Muscle layer of duodenum (tissue), 2 donors: ENCODE data around the gene ARL3.
"Not testable (repeated sequence)": the region's sequence is repeated elsewhere in the genome, so short reads cannot be mapped to it uniquely, and the experiment has no call there.

ENCODE experiments used
- H3K27ac ChIP-seq: one replicate; pipeline ENCODE4 v1.7.0; 2013; ENCODE audit warnings: mild to moderate bottlenecking, low read length
- H3K27me3 ChIP-seq: one replicate; pipeline ENCODE4 v1.7.0; 2013; ENCODE audit warnings: low read depth, mild to moderate bottlenecking, control low read depth, low read length
- H3K36me3 ChIP-seq, 2 donors: one replicate each; pipeline ENCODE4 v1.7.0; 2013; ENCODE audit warnings: low read length in 2 of 2, control low read depth in 1 of 2, mild to moderate bottlenecking in 1 of 2; ENCODE audit not compliant: insufficient read depth in 2 of 2, control insufficient read depth in 1 of 2
- H3K4me1 ChIP-seq, 2 donors: one replicate each; pipeline ENCODE4 v1.7.0; 2013; ENCODE audit warnings: low read length in 2 of 2, mild to moderate bottlenecking in 2 of 2, control low read depth in 1 of 2, moderate library complexity in 1 of 2; ENCODE audit not compliant: insufficient read depth in 2 of 2, control insufficient read depth in 1 of 2
- H3K4me3 ChIP-seq, 2 donors: one replicate each; pipeline ENCODE4 v1.7.0; 2013; ENCODE audit warnings: low read length in 2 of 2, low read depth in 1 of 2, mild to moderate bottlenecking in 1 of 2
- H3K9me3 ChIP-seq, 2 donors: one replicate each; pipeline ENCODE4 v1.7.0; 2013; ENCODE audit warnings: low read length in 2 of 2, control low read depth in 1 of 2, mild to moderate bottlenecking in 1 of 2; ENCODE audit not compliant: control insufficient read depth in 1 of 2
- donor health status: healthy.

ARL3 gene

GRCh38 chr10:102669206-102670064 lies 44.8 kb downstream of the ARL3 start:
- Histone ChIP-seq H3K4me3 (no peak overlapping the region), H3K4me1 (peaks cover 13 to 16% of the 10 kb centered on the region in 2 donors), H3K9me3 (no peaks in the 10 kb centered on the region), H3K27me3 (no peaks in the 10 kb centered on the region), H3K36me3 (no peaks in the 10 kb centered on the region), H3K27ac (peak overlapping the region; percentile 45)

- H3K27ac ChIP-seq, result no peak overlapping the region
- peaks cover 4 to 10% of the 10 kb centered on the region in 2 donors for H3K4me1 ChIP-seq
- H3K4me3 ChIP-seq, result no peak overlapping the region
- no peaks in the 10 kb centered on the region for H3K36me3 ChIP-seq
- no peaks in the 10 kb centered on the region for H3K9me3 ChIP-seq
- H3K27me3 ChIP-seq, result no peaks in the 10 kb centered on the region
Measured at GRCh38 chr10:102668326-102669107, 45.7 kb downstream of the ARL3 start.

- not testable (repeated sequence) for H3K4me3 ChIP-seq, H3K9me3 ChIP-seq, H3K27ac ChIP-seq, H3K27me3 ChIP-seq, H3K4me1 ChIP-seq, H3K36me3 ChIP-seq
Measured at GRCh38 chr10:102667411-102667810, 46.8 kb downstream of the ARL3 start.

- Histone ChIP-seq H3K36me3 (no peaks in the 10 kb centered on the region), H3K27me3 (no peaks in the 10 kb centered on the region), H3K27ac (no peak overlapping the region), H3K9me3 (no peaks in the 10 kb centered on the region), H3K4me1 (peaks cover 6% of the 10 kb centered on the region in 2 donors), H3K4me3 (no peak overlapping the region)
Measured at GRCh38 chr10:102665904-102666509, 48.2 kb downstream of the ARL3 start.

GRCh38 chr10:102661658-102662028 lies 52.6 kb downstream of the ARL3 start:
- no peak overlapping the region for H3K27ac ChIP-seq
- H3K36me3 ChIP-seq, result peaks cover 6 to 23% of the 10 kb centered on the region in 2 donors
- no peaks in the 10 kb centered on the region for H3K27me3 ChIP-seq
- H3K4me3 ChIP-seq, result no peak overlapping the region
- no peaks in the 10 kb centered on the region for H3K9me3 ChIP-seq
- H3K4me1 ChIP-seq, result peaks cover 8 to 22% of the 10 kb centered on the region in 2 donors

GRCh38 chr10:102660888-102661657 lies 53.1 kb downstream of the ARL3 start:
- Histone ChIP-seq H3K4me3 (peak overlapping the region in 1 of 2 donors; percentile 3), H3K4me1 (peaks cover 8 to 22% of the 10 kb centered on the region in 2 donors), H3K27me3 (no peaks in the 10 kb centered on the region), H3K36me3 (peaks cover 10 to 29% of the 10 kb centered on the region in 2 donors), H3K9me3 (no peaks in the 10 kb centered on the region), H3K27ac (no peak overlapping the region)

GRCh38 chr10:102658802-102659201 lies 55.4 kb downstream of the ARL3 start:
- H3K27ac ChIP-seq, result peak overlapping the region; percentile 23
- H3K4me1 ChIP-seq, result peaks cover 8 to 23% of the 10 kb centered on the region in 2 donors
- H3K9me3 ChIP-seq, result no peaks in the 10 kb centered on the region
- no peaks in the 10 kb centered on the region for H3K27me3 ChIP-seq
- H3K4me3 ChIP-seq, result no peak overlapping the region
- H3K36me3 ChIP-seq, result peaks cover 28 to 49% of the 10 kb centered on the region in 2 donors

- peaks cover 34 to 56% of the 10 kb centered on the region in 2 donors for H3K36me3 ChIP-seq
- H3K27ac ChIP-seq, result peak overlapping the region; percentile 23
- H3K27me3 ChIP-seq, result no peaks in the 10 kb centered on the region
- no peak overlapping the region for H3K4me3 ChIP-seq
- no peaks in the 10 kb centered on the region for H3K9me3 ChIP-seq
- H3K4me1 ChIP-seq, result peaks cover 8 to 27% of the 10 kb centered on the region in 2 donors
Measured at GRCh38 chr10:102657984-102658724, 56.0 kb downstream of the ARL3 start.

GRCh38 chr10:102657451-102657850 lies 56.7 kb downstream of the ARL3 start:
- peaks cover 36 to 60% of the 10 kb centered on the region in 2 donors for H3K36me3 ChIP-seq
- H3K4me1 ChIP-seq, result peaks cover 9 to 32% of the 10 kb centered on the region in 2 donors
- H3K27me3 ChIP-seq, result no peaks in the 10 kb centered on the region
- no peaks in the 10 kb centered on the region for H3K9me3 ChIP-seq
- H3K4me3 ChIP-seq, result no peak overlapping the region
- no peak overlapping the region for H3K27ac ChIP-seq

- Histone ChIP-seq H3K9me3 (no peaks in the 10 kb centered on the region), H3K36me3 (peaks cover 36 to 63% of the 10 kb centered on the region in 2 donors), H3K27me3 (no peaks in the 10 kb centered on the region), H3K4me1 (peaks cover 15 to 38% of the 10 kb centered on the region in 2 donors), H3K27ac (no peak overlapping the region), H3K4me3 (no peak overlapping the region)
Measured at GRCh38 chr10:102656791-102657371, 57.3 kb downstream of the ARL3 start.
